Measurements from ENCODE around the gene UNK. TPM values are rescaled to one million over a fixed set of nuclear protein-coding genes. Genes with fewer than 3 reads are reported as not detected.

UNK gene
- total and polyA plus RNA-seq, 4 donors = 15.5 to 72.4 (median 25.7) TPM

DNA sequence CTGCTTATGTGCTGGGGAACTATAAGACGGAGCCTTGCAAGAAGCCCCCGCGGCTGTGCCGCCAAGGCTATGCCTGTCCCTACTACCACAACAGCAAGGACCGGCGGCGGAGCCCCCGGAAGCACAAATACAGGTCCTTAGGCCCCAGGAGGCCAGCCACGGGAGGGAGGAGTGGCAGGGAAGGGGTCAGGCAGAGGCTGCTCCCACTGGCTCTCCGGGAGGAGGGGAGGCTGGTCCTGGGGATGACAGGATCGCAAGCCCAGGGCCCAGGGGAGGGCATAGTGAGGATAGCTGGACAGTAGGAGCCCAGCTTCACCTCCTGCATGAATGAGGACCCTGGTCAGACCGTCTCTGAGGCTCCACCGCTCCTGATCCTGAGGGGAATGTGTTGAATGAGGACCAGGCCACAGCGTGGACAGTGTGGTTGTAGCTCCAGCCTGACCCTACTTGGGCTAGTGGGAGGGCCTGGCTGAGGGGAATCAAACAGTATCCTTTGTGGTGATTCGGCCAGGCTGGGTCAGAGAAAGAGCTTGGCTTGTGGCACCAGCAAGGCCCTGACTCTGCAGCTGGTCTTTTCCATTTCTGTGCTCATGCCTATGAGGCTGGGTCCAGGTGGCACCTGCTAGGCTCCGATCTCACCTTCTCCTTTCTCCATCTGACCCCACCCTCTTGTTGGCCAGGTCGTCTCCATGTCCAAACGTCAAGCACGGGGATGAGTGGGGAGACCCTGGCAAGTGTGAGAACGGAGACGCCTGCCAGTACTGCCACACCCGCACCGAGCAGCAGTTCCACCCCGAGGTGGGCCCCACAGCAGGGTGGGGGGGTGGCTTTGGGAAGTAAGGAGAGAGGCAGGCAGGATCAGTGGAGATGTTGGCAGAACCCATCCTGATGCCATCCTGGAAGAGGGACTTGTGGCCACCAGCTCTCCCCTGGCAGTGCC is 28.7 kb downstream of the UNK start:
- Histone ChIP-seq H3K9me3 (ENCODE audit: control insufficient read depth in 4 of 4, insufficient read depth in 3 of 4, low read length in 3 of 4) (no peaks in the 10 kb centered on the region), H3K36me3 (ENCODE audit: control insufficient read depth in 4 of 4, insufficient read depth in 4 of 4, low read length in 4 of 4) (peaks cover 9 to 64% (median 53%) of the 10 kb centered on the region in 4 donors), H3K4me3 (no peak overlapping the region)

DNA sequence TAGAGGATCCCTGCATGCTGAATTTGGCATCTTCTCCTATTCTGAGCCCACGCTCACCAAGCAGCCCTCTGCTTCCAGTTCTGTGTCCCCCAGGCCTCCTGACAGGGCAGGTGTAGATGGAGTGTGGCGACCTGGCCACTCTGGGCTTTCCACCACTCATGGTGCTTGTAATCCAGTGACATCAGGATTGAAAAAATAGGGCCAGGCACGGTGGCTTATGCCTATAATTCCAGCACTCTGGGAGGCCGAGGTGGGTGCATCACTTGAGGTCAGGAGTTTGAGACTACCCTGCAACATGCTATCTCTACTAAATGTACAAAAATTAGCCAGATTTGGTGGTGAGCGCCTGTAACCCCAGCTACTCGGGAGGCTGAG is 29.4 kb downstream of the UNK start:
- TF ChIP-seq, protein P1, sequence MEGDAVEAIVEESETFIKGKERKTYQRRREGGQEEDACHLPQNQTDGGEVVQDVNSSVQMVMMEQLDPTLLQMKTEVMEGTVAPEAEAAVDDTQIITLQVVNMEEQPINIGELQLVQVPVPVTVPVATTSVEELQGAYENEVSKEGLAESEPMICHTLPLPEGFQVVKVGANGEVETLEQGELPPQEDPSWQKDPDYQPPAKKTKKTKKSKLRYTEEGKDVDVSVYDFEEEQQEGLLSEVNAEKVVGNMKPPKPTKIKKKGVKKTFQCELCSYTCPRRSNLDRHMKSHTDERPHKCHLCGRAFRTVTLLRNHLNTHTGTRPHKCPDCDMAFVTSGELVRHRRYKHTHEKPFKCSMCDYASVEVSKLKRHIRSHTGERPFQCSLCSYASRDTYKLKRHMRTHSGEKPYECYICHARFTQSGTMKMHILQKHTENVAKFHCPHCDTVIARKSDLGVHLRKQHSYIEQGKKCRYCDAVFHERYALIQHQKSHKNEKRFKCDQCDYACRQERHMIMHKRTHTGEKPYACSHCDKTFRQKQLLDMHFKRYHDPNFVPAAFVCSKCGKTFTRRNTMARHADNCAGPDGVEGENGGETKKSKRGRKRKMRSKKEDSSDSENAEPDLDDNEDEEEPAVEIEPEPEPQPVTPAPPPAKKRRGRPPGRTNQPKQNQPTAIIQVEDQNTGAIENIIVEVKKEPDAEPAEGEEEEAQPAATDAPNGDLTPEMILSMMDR (IDR thresholded peaks at IDR 0.05; ENCODE audit: control extremely low read depth, extremely low read depth) = no peak
- WGBS, 2 donors = 91 to 97% methylated on average over 6 of the region's 6 CpGs
- H3K9me3 ChIP-seq (ENCODE audit: control insufficient read depth in 4 of 4, insufficient read depth in 3 of 4, low read length in 3 of 4) = no peaks in the 10 kb centered on the region
- DNase-seq = no peak
- peaks cover 0 to 9% (median 0%) of the 10 kb centered on the region in 5 donors for H3K4me1 ChIP-seq (ENCODE audit: control insufficient read depth in 5 of 5, insufficient read depth in 5 of 5, low read length in 5 of 5)
- H3K9ac ChIP-seq (ENCODE audit: insufficient read depth in 1 of 2, low read length in 2 of 2) = no peak overlapping the region
- H3K36me3 ChIP-seq (ENCODE audit: control insufficient read depth in 4 of 4, insufficient read depth in 4 of 4, low read length in 4 of 4) = peaks cover 12 to 71% (median 57%) of the 10 kb centered on the region in 4 donors
- H3K27me3 ChIP-seq (ENCODE audit: control insufficient read depth in 3 of 3, insufficient read depth in 3 of 3, low read length in 2 of 3) = no peaks in the 10 kb centered on the region
- no peak for ATAC-seq (ENCODE audit: insufficient read depth, low FRiP score)
- H3K4me3 ChIP-seq = no peak overlapping the region
- no peak overlapping the region for H3K27ac ChIP-seq (ENCODE audit: low read depth in 1 of 2, low read length in 1 of 2)

More for the DNA sequence above, 28.7 kb downstream of the UNK start:
- Histone ChIP-seq H3K27me3 (ENCODE audit: control insufficient read depth in 3 of 3, insufficient read depth in 3 of 3, low read length in 2 of 3) (no peaks in the 10 kb centered on the region), H3K9ac (ENCODE audit: insufficient read depth in 1 of 2, low read length in 2 of 2) (no peak overlapping the region), H3K4me1 (ENCODE audit: control insufficient read depth in 5 of 5, insufficient read depth in 5 of 5, low read length in 5 of 5) (peaks cover 0 to 12% (median 0%) of the 10 kb centered on the region in 5 donors), H3K27ac (ENCODE audit: low read depth in 1 of 2, low read length in 1 of 2) (no peak overlapping the region)
- DNase-seq (no peak), ATAC-seq (ENCODE audit: insufficient read depth, low FRiP score) (no peak)
- 91 to 93% methylated on average over 24 of the region's 24 CpGs for WGBS, 2 donors
- TF ChIP-seq, protein P1 (IDR thresholded peaks at IDR 0.05; ENCODE audit: control extremely low read depth, extremely low read depth) = no peak

- Histone ChIP-seq H3K36me3 (ENCODE audit: control insufficient read depth in 4 of 4, insufficient read depth in 4 of 4, low read length in 4 of 4) (peaks cover 14 to 80% (median 62%) of the 10 kb centered on the region in 4 donors), H3K27ac (ENCODE audit: low read depth in 1 of 2, low read length in 1 of 2) (no peak overlapping the region), H3K4me1 (ENCODE audit: control insufficient read depth in 5 of 5, insufficient read depth in 5 of 5, low read length in 5 of 5) (peaks cover 0 to 2% (median 0%) of the 10 kb centered on the region in 5 donors), H3K9ac (ENCODE audit: insufficient read depth in 1 of 2, low read length in 2 of 2) (no peak overlapping the region), H3K27me3 (ENCODE audit: control insufficient read depth in 3 of 3, insufficient read depth in 3 of 3, low read length in 2 of 3) (no peaks in the 10 kb centered on the region), H3K9me3 (ENCODE audit: control insufficient read depth in 4 of 4, insufficient read depth in 3 of 4, low read length in 3 of 4) (no peaks in the 10 kb centered on the region), H3K4me3 (no peak overlapping the region)
- TF ChIP-seq, protein P1 (IDR thresholded peaks at IDR 0.05; ENCODE audit: control extremely low read depth, extremely low read depth) = no peak
- DNase-seq (no peak), ATAC-seq (ENCODE audit: insufficient read depth, low FRiP score) (no peak)
- 94% methylated on average over 13 of the region's 13 CpGs for WGBS, 2 donors
Observed at GRCh38 chr17:75814900-75815373, 30.3 kb downstream of the UNK start.
